OCI-LY7 (cell line): ENCODE data around the gene NXN.

ENCODE experiments used
- EZH2phosphoT487 ChIP-seq: fragments of 200-600 bp; sonication (generic); IDR thresholded peaks from 2 replicates; pipeline ENCODE4 v1.6.1; 2018; ENCODE audit warnings: low read depth, borderline replicate concordance, mild to moderate bottlenecking, mixed run types, antibody characterized with exemption, low read length, moderate library complexity, mixed read lengths
- TF ChIP-seq, protein P1 (sequence below): fragments of 200-600 bp; sonication (generic); conservative IDR thresholded peaks from 2 replicates; pipeline ENCODE4 v1.5.1; 2014; ENCODE audit warnings: mild to moderate bottlenecking, antibody characterized with exemption, low read length, moderate library complexity, mixed read lengths

DNA sequence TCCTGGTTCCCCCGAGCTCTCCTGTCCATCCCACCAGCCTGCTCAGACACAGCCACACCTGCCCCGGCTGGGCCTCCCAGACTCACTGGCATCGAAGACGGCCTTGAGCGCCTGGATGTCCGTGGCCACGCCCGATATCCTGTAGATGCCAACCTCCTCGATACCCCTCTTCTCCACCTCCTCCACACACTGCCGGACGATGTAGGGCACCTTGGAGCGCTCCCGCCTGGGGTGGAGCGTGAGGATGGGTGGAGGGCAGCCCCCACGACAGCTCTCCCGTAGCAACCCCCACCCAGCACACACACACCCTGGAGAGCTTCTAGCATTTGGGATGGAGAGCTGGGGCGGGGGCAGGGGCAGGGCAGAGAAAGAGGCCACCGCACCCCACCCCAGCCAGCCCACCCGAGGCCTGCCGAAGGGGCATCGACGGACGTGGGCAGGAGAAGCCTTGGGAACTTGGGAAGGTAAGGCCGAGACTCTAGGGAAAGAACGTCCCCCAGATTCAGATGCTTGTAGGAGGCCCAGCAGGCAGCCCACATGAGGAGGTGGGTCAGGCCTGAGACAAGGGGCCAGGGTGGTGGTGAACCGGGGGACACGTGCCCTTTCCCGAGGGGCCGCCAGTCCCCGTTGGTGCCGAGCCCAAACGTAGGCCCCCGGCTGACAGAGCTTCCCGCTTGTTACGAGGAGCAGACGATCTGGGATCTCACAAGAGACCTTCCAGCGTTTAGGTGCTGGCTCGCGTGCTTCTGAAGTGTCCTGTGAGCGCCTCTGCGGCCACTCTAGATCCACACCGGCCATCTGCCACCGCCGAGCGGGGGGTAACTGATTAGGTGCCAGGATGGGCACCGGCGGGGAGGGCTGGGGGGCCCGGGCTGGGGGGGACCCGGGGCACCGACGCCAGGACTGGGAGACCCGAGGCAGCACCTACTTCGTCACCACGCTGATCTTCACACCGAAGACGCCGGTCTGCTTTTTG, 32.5 kb upstream of the NXN start:
- TF ChIP-seq, protein P1, sequence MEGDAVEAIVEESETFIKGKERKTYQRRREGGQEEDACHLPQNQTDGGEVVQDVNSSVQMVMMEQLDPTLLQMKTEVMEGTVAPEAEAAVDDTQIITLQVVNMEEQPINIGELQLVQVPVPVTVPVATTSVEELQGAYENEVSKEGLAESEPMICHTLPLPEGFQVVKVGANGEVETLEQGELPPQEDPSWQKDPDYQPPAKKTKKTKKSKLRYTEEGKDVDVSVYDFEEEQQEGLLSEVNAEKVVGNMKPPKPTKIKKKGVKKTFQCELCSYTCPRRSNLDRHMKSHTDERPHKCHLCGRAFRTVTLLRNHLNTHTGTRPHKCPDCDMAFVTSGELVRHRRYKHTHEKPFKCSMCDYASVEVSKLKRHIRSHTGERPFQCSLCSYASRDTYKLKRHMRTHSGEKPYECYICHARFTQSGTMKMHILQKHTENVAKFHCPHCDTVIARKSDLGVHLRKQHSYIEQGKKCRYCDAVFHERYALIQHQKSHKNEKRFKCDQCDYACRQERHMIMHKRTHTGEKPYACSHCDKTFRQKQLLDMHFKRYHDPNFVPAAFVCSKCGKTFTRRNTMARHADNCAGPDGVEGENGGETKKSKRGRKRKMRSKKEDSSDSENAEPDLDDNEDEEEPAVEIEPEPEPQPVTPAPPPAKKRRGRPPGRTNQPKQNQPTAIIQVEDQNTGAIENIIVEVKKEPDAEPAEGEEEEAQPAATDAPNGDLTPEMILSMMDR = no peak
- TF ChIP-seq EZH2phosphoT487 = no peak
